ENCODE results near the gene OR2F1. TPM values are rescaled to one million over a fixed set of nuclear protein-coding genes. Genes with fewer than 3 reads are reported as not detected.

OR2F1 gene
- total RNA-seq, 1 donor from 2014 or later: not detected

GRCh38 chr7:143979998-143980397 lies 25.4 kb downstream of the OR2F1 start:
- TF ChIP-seq POLR2AphosphoS5 (IDR thresholded peaks at IDR 0.05; ENCODE audit: insufficient read depth in 1 of 2, low read depth in 1 of 2) (no peak), POLR2A (IDR thresholded peaks at IDR 0.05) (no peak), CTCF (IDR thresholded peaks at IDR 0.05) (no peak)
- Histone ChIP-seq H3K9me3 (no peaks in the 10 kb centered on the region), H3K36me3 (no peaks in the 10 kb centered on the region), H3K4me1 (no peaks in the 10 kb centered on the region), H3K27me3 (no peaks in the 10 kb centered on the region), H3K4me3 (no peak overlapping the region), H3K27ac (no peak overlapping the region)
- intact Hi-C loops (cut with DNase I): no loop called here
- DNase-seq (ENCODE audit: extremely low spot score in 2 of 2): no peak

GRCh38 chr7:143980746-143981510 lies 26.3 kb downstream of the OR2F1 start:
- no peak overlapping the region for H3K27ac ChIP-seq
- H3K36me3 ChIP-seq: no peaks in the 10 kb centered on the region
- no peak overlapping the region for H3K4me3 ChIP-seq
- intact Hi-C loops (cut with DNase I): no loop called here
- H3K9me3 ChIP-seq: no peaks in the 10 kb centered on the region
- no peak for DNase-seq (ENCODE audit: extremely low spot score in 2 of 2)
- no peaks in the 10 kb centered on the region for H3K4me1 ChIP-seq
- TF ChIP-seq POLR2AphosphoS5 (IDR thresholded peaks at IDR 0.05; ENCODE audit: insufficient read depth in 1 of 2, low read depth in 1 of 2) (no peak), POLR2A (IDR thresholded peaks at IDR 0.05) (no peak), CTCF (IDR thresholded peaks at IDR 0.05) (no peak)
- no peaks in the 10 kb centered on the region for H3K27me3 ChIP-seq

GRCh38 chr7:143983960-143984359 lies 29.3 kb downstream of the OR2F1 start:
- DNase-seq (ENCODE audit: extremely low spot score in 2 of 2): no peak
- intact Hi-C loops (cut with DNase I): no loop called here
- H3K27ac ChIP-seq: no peak overlapping the region
- H3K27me3 ChIP-seq: no peaks in the 10 kb centered on the region
- no peaks in the 10 kb centered on the region for H3K36me3 ChIP-seq
- no peaks in the 10 kb centered on the region for H3K9me3 ChIP-seq
- H3K4me1 ChIP-seq: no peaks in the 10 kb centered on the region
- H3K4me3 ChIP-seq: no peak overlapping the region
- TF ChIP-seq POLR2A (IDR thresholded peaks at IDR 0.05) (no peak), CTCF (IDR thresholded peaks at IDR 0.05) (no peak), POLR2AphosphoS5 (IDR thresholded peaks at IDR 0.05; ENCODE audit: insufficient read depth in 1 of 2, low read depth in 1 of 2) (no peak)

- no peaks in the 10 kb centered on the region for H3K4me1 ChIP-seq
- no peak overlapping the region for H3K27ac ChIP-seq
- H3K9me3 ChIP-seq: no peaks in the 10 kb centered on the region
- no peak for DNase-seq (ENCODE audit: extremely low spot score in 2 of 2)
- intact Hi-C loops (cut with DNase I): no loop called here
- H3K4me3 ChIP-seq: no peak overlapping the region
- TF ChIP-seq CTCF (IDR thresholded peaks at IDR 0.05) (no peak), POLR2A (IDR thresholded peaks at IDR 0.05) (no peak), POLR2AphosphoS5 (IDR thresholded peaks at IDR 0.05; ENCODE audit: insufficient read depth in 1 of 2, low read depth in 1 of 2) (no peak)
- H3K36me3 ChIP-seq: no peaks in the 10 kb centered on the region
- no peaks in the 10 kb centered on the region for H3K27me3 ChIP-seq
Observed at GRCh38 chr7:143987513-143987912, 32.9 kb downstream of the OR2F1 start.

- intact Hi-C loops (cut with DNase I): no loop called here
- Histone ChIP-seq H3K36me3 (no peaks in the 10 kb centered on the region), H3K27me3 (no peaks in the 10 kb centered on the region), H3K4me1 (no peaks in the 10 kb centered on the region), H3K9me3 (no peaks in the 10 kb centered on the region), H3K4me3 (no peak overlapping the region), H3K27ac (no peak overlapping the region)
- TF ChIP-seq POLR2AphosphoS5 (IDR thresholded peaks at IDR 0.05; ENCODE audit: insufficient read depth in 1 of 2, low read depth in 1 of 2) (no peak), CTCF (IDR thresholded peaks at IDR 0.05) (no peak), POLR2A (IDR thresholded peaks at IDR 0.05) (no peak)
- DNase-seq (ENCODE audit: extremely low spot score in 2 of 2): no peak
Observed at GRCh38 chr7:143988976-143989745, 34.5 kb downstream of the OR2F1 start.
